SH-SY5Y (cell line): ENCODE measurements around the gene RNU1-2.

Experiments
- GATA2 ChIP-seq: IDR thresholded peaks from 2 replicates; pipeline ENCODE4 v1.6.1; 2011; ENCODE audit warnings: mild to moderate bottlenecking, low read depth, low read length
- GATA3 ChIP-seq: IDR thresholded peaks from 2 replicates; pipeline ENCODE4 v1.6.1; 2011; ENCODE audit warnings: low read depth, mild to moderate bottlenecking, low read length, moderate library complexity

DNA sequence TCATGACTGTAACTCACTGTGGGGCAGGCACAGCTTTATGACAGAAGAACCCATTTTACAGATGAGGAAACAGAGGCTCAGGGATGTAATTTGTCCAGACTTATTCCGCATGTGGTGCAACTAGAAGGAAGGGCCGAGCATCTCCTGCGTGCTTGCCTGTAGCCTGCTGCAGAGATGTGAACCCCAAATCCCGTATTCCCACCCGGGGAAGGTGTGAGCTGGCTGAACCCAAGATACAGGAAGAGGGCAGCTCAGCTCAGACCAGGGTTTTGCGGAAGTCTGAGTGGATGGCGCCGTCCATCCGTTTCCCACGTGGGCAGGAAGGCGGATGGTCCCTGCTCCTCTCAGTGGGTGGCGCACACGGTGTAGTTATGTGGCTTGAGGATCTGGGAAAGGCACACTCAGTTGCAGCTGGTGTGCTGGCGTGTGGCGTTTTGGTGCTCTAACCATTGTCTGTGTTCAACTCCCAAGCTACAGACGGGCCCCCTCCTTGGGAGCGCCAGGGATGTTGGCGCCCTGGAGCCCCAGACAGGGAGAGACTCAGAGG is 27.2 kb downstream of the RNU1-2 start:
- TF ChIP-seq GATA2 (no peak), GATA3 (no peak)
